Testis (tissue), 3 donors: ENCODE measurements around the gene SH3RF1. TPM values are rescaled to one million over a fixed set of nuclear protein-coding genes. Genes with fewer than 3 reads are reported as not detected.

ENCODE experiments used
- DNase-seq: peaks from one replicate; pipeline ENCODE4 v3.0.0-alpha.2; 2019
- H3K27ac ChIP-seq, 2 donors: fragments of 200-600 bp; sonication (generic); one replicate each; pipeline ENCODE4 v1.5.1; 2019
- H3K27me3 ChIP-seq: fragments of 200-600 bp; sonication (generic); one replicate; pipeline ENCODE4 v1.5.1; 2019
- H3K36me3 ChIP-seq: fragments of 200-600 bp; sonication (generic); one replicate; pipeline ENCODE4 v1.5.1; 2017; ENCODE audit warnings: low read depth; ENCODE audit errors: missing control alignments
- H3K4me1 ChIP-seq: fragments of 200-600 bp; sonication (generic); one replicate; pipeline ENCODE4 v1.5.1; 2019
- H3K4me3 ChIP-seq, 2 donors: fragments of 200-600 bp; sonication (generic); one replicate each; pipeline ENCODE4 v1.5.1; 2017 to 2019
- H3K9me3 ChIP-seq: fragments of 200-600 bp; sonication (generic); one replicate; pipeline ENCODE4 v1.5.1; 2017
- CTCF ChIP-seq, 3 experiments: fragments of 450-650 bp in 2 of 3; fragments of 200-600 bp in 1 of 3; sonication (generic) in 1 of 3; IDR thresholded peaks; one replicate each; pipeline ENCODE4 v1.5.1; 2016 to 2019; ENCODE audit warnings: antibody characterized with exemption in 3 of 3, mild to moderate bottlenecking in 2 of 3, moderate library complexity in 1 of 3
- POLR2A ChIP-seq: fragments of 450-650 bp; IDR thresholded peaks from one replicate; pipeline ENCODE4 v1.6.1; 2017; ENCODE audit warnings: antibody characterized with exemption, mild to moderate bottlenecking, moderate library complexity
- WGBS, 2 donors: methylation state at CpG; one replicate each; pipeline ENCODE4 v1.1.5; 2018; 5-methylcytosine and 5-hydroxymethylcytosine counted together
- intact Hi-C: fragments of 100-400 bp; cut with DNase I; formaldehyde crosslinking; loops from one replicate; pipeline ENCODE4 v1.15.1; 2023; ENCODE audit warnings: low total_unique reads
- polyA plus RNA-seq: library from polyadenylated mRNA; stranded (reverse); fragments of 350-450 nt; fragmentation: Illumina TruSeq; extraction: RNeasy Lipid Tissue Mini Kit (QIAGEN cat#74804); gene quantifications from one replicate; pipeline ENCODE4 v1.2.3, GENCODE V29; 2014; ENCODE audit warnings: low read depth, low replicate concordance; ENCODE audit not compliant: insufficient read depth
- total RNA-seq, 2 donors: library from RNA; depleted of rRNA; stranded (reverse); fragments of >200 nt; gene quantifications; one replicate each; pipeline ENCODE4 v1.2.3, GENCODE V29; 2016

The SH3RF1 gene
- total and polyA plus RNA-seq, 3 donors from 2014 or later, result 15.1 to 38.9 (median 26.4) TPM

DNA sequence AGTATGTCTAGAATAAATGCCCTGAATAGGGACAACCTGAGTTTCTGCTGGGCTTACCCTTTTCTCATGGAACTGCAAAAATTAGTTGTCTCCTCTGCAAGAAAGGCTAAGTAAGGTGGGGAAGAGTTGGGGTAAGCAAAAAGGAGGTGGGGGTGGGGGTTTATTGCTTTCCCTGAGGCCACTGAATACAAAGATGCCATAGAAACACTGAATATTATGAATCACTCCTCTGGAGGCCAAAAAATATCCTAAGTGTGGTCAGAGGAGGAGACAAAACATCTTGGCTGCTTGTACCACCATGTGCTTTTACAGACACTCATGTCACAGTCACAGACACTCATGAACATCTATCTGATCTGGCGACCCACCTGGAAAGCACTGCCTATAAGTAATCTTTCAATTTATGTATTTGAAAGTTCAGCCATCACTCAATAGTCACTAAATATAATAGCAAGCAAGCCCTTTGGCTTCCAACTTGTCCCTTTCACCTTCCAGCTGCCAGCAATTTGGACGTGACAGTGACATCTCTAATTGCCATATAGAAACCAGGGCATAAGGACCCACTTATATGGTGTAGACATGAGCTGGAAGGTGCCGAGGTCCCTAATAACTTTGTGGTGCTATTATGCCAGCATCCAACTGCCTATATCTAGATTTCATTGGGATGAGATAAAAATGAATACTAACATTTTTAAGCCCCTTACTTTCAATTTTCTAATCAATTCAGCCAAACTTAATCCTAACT lies 138.0 kb downstream of the SH3RF1 start:
- no peak for TF ChIP-seq CTCF (IDR thresholded peaks at IDR 0.05)
- no peak for TF ChIP-seq POLR2A
- H3K4me1 ChIP-seq, result peaks cover 8% of the 10 kb centered on the region
- H3K36me3 ChIP-seq, result no peaks in the 10 kb centered on the region
- no peak for DNase-seq
- no peak overlapping the region for H3K4me3 ChIP-seq
- H3K27me3 ChIP-seq, result no peaks in the 10 kb centered on the region
- intact Hi-C loops, result no loop called here
- no peaks in the 10 kb centered on the region for H3K9me3 ChIP-seq
- 86 to 93% methylated on average over 3 of the region's 3 CpGs for WGBS, 2 donors
- no peak overlapping the region for H3K27ac ChIP-seq

GRCh38 chr4:169131556-169132208 lies 139.1 kb downstream of the SH3RF1 start:
- no peak for DNase-seq
- Histone ChIP-seq H3K4me3 (no peak overlapping the region), H3K27ac (no peak overlapping the region), H3K9me3 (no peaks in the 10 kb centered on the region), H3K4me1 (peaks cover 8% of the 10 kb centered on the region), H3K27me3 (no peaks in the 10 kb centered on the region), H3K36me3 (no peaks in the 10 kb centered on the region)
- no peak for TF ChIP-seq POLR2A
- TF ChIP-seq CTCF (IDR thresholded peaks at IDR 0.05), result no peak
- 73 to 88% methylated on average over 9 of the region's 9 CpGs for WGBS, 2 donors
- intact Hi-C loops, result no loop called here

DNA sequence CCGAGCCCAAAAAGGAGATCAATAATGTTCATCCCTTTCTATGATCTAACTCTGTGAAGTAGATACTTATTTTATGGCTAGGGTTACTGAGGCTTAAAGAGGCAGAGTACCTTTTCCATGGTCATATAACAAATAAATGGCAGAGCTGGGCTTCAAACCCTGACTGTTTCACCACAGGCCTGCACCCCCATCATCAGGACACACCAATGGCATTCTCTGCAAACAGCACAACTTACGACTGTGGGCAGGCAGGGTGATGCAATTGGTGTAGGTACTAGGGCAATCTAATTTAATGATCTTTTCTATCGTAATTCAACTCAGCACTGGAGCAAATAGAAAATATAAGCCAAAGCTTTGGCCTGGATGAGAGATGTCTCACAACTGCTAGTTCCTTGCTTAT lies 141.9 kb downstream of the SH3RF1 start:
- no peak for DNase-seq
- Histone ChIP-seq H3K36me3 (no peaks in the 10 kb centered on the region), H3K9me3 (no peaks in the 10 kb centered on the region), H3K4me3 (no peak overlapping the region), H3K27ac (no peak overlapping the region), H3K4me1 (peaks cover 8% of the 10 kb centered on the region), H3K27me3 (no peaks in the 10 kb centered on the region)
- TF ChIP-seq CTCF (IDR thresholded peaks at IDR 0.05) (no peak), POLR2A (no peak)
- intact Hi-C loops, result no loop called here
- WGBS, 2 donors, result 73 to 81% methylated on average over 3 of the region's 3 CpGs

DNA sequence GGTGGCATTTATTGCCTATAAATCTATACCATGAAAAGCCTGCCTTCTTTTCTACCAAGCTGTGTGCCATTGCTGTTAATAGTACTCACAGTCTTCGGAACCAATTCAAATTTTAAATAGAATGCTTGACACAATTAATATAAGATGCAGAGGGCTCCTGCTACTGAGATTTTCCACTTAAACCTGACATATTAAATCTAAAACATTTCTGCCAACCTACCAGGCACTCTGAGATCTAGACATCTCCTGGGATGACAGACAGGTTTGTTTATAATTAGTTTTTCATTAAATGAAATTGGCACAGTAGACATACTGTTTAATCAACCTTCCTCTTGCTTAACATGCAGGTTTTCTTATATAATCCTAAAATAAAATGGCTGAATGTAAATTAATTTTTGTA lies 143.4 kb downstream of the SH3RF1 start:
- TF ChIP-seq POLR2A, result no peak
- TF ChIP-seq CTCF (IDR thresholded peaks at IDR 0.05), result no peak
- H3K4me1 ChIP-seq, result peaks cover 8% of the 10 kb centered on the region
- H3K27me3 ChIP-seq, result no peaks in the 10 kb centered on the region
- intact Hi-C loops, result no loop called here
- no peak overlapping the region for H3K27ac ChIP-seq
- no peak overlapping the region for H3K4me3 ChIP-seq
- 91 to 98% methylated on average over 1 of the region's 1 CpG for WGBS, 2 donors
- H3K36me3 ChIP-seq, result no peaks in the 10 kb centered on the region
- H3K9me3 ChIP-seq, result no peaks in the 10 kb centered on the region
- DNase-seq, result no peak
